Mesenchymal stem cell (in vitro differentiated cells and primary cell): ENCODE data around the gene FHL1.

Source experiments
- DNase-seq: peaks from one replicate; pipeline ENCODE4 v3.0.0-alpha.2; 2013
- H2AFZ ChIP-seq: one replicate; pipeline ENCODE4 v1.6.1; 2013; ENCODE audit warnings: low read depth, mild to moderate bottlenecking, control low read depth, inconsistent platforms, low read length, moderate library complexity
- H2AK5ac ChIP-seq: 2 replicates; pipeline ENCODE4 v1.6.1; 2013; ENCODE audit warnings: low read length, moderate library complexity, mild to moderate bottlenecking, inconsistent platforms; ENCODE audit not compliant: severe bottlenecking
- H2BK120ac ChIP-seq: one replicate; pipeline ENCODE4 v1.6.1; 2013; ENCODE audit warnings: low read depth, mild to moderate bottlenecking, inconsistent platforms, low read length, moderate library complexity
- H2BK12ac ChIP-seq, 2 experiments: one replicate each; pipeline ENCODE4 v1.6.1; 2013; ENCODE audit warnings: inconsistent platforms in 2 of 2, low read length in 2 of 2, mild to moderate bottlenecking in 2 of 2, moderate library complexity in 2 of 2, control low read depth in 1 of 2
- H2BK15ac ChIP-seq: one replicate; pipeline ENCODE4 v1.6.1; 2013; ENCODE audit warnings: mild to moderate bottlenecking, low read depth, inconsistent platforms; ENCODE audit not compliant: poor library complexity, severe bottlenecking
- H2BK5ac ChIP-seq: 2 replicates; pipeline ENCODE4 v1.6.1; 2013; ENCODE audit warnings: low read depth, mild to moderate bottlenecking, low read length, control low read depth, inconsistent platforms; ENCODE audit not compliant: poor library complexity, severe bottlenecking
- H3K14ac ChIP-seq, 2 experiments: one replicate each; pipeline ENCODE4 v1.6.1; 2013; ENCODE audit warnings: inconsistent platforms in 2 of 2, low read length in 2 of 2, control low read depth in 1 of 2, mild to moderate bottlenecking in 1 of 2, moderate library complexity in 1 of 2
- H3K18ac ChIP-seq, 2 experiments: one replicate each; pipeline ENCODE4 v1.6.1; 2013; ENCODE audit warnings: inconsistent platforms in 2 of 2, low read length in 2 of 2, control low read depth in 1 of 2, low read depth in 1 of 2, mild to moderate bottlenecking in 1 of 2
- H3K23ac ChIP-seq, 2 experiments: one replicate each; pipeline ENCODE4 v1.6.1; 2013; ENCODE audit warnings: inconsistent platforms in 2 of 2, low read length in 2 of 2, mild to moderate bottlenecking in 2 of 2, moderate library complexity in 2 of 2, control low read depth in 1 of 2
- H3K27ac ChIP-seq: 2 replicates; pipeline ENCODE4 v1.5.1; 2013; ENCODE audit warnings: mild to moderate bottlenecking, moderate library complexity, low read length, control low read depth, inconsistent platforms; ENCODE audit not compliant: poor library complexity, severe bottlenecking
- H3K27me3 ChIP-seq, 2 experiments: 2 replicates each; pipeline versions ENCODE4 v1.6.1 to v1.7.0; 2013; ENCODE audit warnings: low read length in 2 of 2, mild to moderate bottlenecking in 2 of 2, moderate library complexity in 2 of 2, control low read depth in 1 of 2, inconsistent platforms in 1 of 2; ENCODE audit not compliant: control insufficient read depth in 1 of 2, insufficient read depth in 1 of 2
- H3K36me3 ChIP-seq, 2 experiments: 2 replicates each; pipeline versions ENCODE4 v1.6.1 to v1.7.0; 2013; ENCODE audit warnings: low read length in 2 of 2, control low read depth in 1 of 2, inconsistent platforms in 1 of 2, low read depth in 1 of 2, mild to moderate bottlenecking in 1 of 2; ENCODE audit not compliant: insufficient read depth in 2 of 2, control insufficient read depth in 1 of 2
- H3K4ac ChIP-seq, 2 experiments: one replicate each; pipeline ENCODE4 v1.6.1; 2013; ENCODE audit warnings: inconsistent platforms in 2 of 2, low read length in 2 of 2, mild to moderate bottlenecking in 2 of 2, moderate library complexity in 2 of 2, control low read depth in 1 of 2, low read depth in 1 of 2
- H3K4me1 ChIP-seq: 2 replicates; pipeline ENCODE4 v1.6.1; 2013; ENCODE audit warnings: low read depth, low read length, control low read depth; ENCODE audit not compliant: control insufficient read depth, insufficient read depth
- H3K4me2 ChIP-seq: 2 replicates; pipeline ENCODE4 v1.6.1; 2013; ENCODE audit warnings: low read length, mild to moderate bottlenecking, inconsistent platforms; ENCODE audit not compliant: poor library complexity, severe bottlenecking
- H3K4me3 ChIP-seq, 2 experiments: 2 replicates each; pipeline versions ENCODE4 v1.5.1 to v1.7.0; 2013; ENCODE audit warnings: low read length in 2 of 2, mild to moderate bottlenecking in 2 of 2, control low read depth in 1 of 2, low read depth in 1 of 2; ENCODE audit not compliant: insufficient read depth in 1 of 2
- H3K79me1 ChIP-seq: replicated peaks from 2 replicates; pipeline ENCODE4 v1.6.1; 2013; ENCODE audit warnings: mild to moderate bottlenecking, control low read depth, low read length, inconsistent platforms; ENCODE audit not compliant: poor library complexity, severe bottlenecking
- H3K9ac ChIP-seq: 2 replicates; pipeline ENCODE4 v1.7.0; 2013; ENCODE audit warnings: mild to moderate bottlenecking, low read length, moderate library complexity
- H3K9me3 ChIP-seq: 2 replicates; pipeline ENCODE4 v1.7.0; 2013; ENCODE audit warnings: mild to moderate bottlenecking, low read length; ENCODE audit not compliant: control insufficient read depth
- H4K8ac ChIP-seq: one replicate; pipeline ENCODE4 v1.6.1; 2013; ENCODE audit warnings: inconsistent platforms, mild to moderate bottlenecking, low read length, moderate library complexity
- H4K91ac ChIP-seq: one replicate; pipeline ENCODE4 v1.6.1; 2013; ENCODE audit warnings: mild to moderate bottlenecking, low read length, inconsistent platforms
- WGBS: methylation state at CpG from one replicate; pipeline ENCODE4 v1.1.7; 2013; ENCODE audit warnings: mixed read lengths; 5-methylcytosine and 5-hydroxymethylcytosine counted together

Gene FHL1

GRCh38 chrX:136211766-136212556 is 64.6 kb downstream of the FHL1 start:
- Histone ChIP-seq H3K36me3 (peaks cover 31 to 33% of the 10 kb centered on the region in 2 experiments), H3K79me1 (peaks cover 9% of the 10 kb centered on the region), H3K9me3 (no peaks in the 10 kb centered on the region), H2AFZ (no peak overlapping the region), H3K27ac (peak overlapping the region; percentile 42), H3K4me1 (peaks cover 26% of the 10 kb centered on the region), H3K27me3 (peaks cover 0 to 26% of the 10 kb centered on the region in 2 experiments), H4K8ac (peak overlapping the region; percentile 71), H4K91ac (peak overlapping the region; percentile 54), H3K23ac (no peak overlapping the region), H3K9ac (no peak overlapping the region), H2AK5ac (peak overlapping the region; percentile 96), H2BK12ac (peak overlapping the region in 1 of 2 experiments; percentile 57), H2BK15ac (no peak overlapping the region), H2BK5ac (peak overlapping the region; percentile 53), H3K4ac (no peak overlapping the region), H3K4me3 (no peak overlapping the region), H3K18ac (peak overlapping the region; percentile 11 to 62), H3K14ac (peak overlapping the region in 1 of 2 experiments; percentile 11), H2BK120ac (peak overlapping the region; percentile 49), H3K4me2 (no peak overlapping the region)
- 77% methylated on average over 10 of the region's 11 CpGs for WGBS
- no peak for DNase-seq

- Histone ChIP-seq H3K27ac (no peak overlapping the region), H3K18ac (peak overlapping the region; percentile 6 to 62), H2BK120ac (peak overlapping the region; percentile 49), H4K91ac (peak overlapping the region; percentile 83), H2AK5ac (peak overlapping the region; percentile 96), H3K4me1 (peaks cover 26% of the 10 kb centered on the region), H2AFZ (no peak overlapping the region), H3K36me3 (peaks cover 24 to 33% of the 10 kb centered on the region in 2 experiments), H3K4me2 (no peak overlapping the region), H4K8ac (peak overlapping the region; percentile 37), H2BK15ac (no peak overlapping the region), H2BK12ac (peak overlapping the region; percentile 54 to 73), H3K9ac (no peak overlapping the region), H3K4ac (no peak overlapping the region), H3K4me3 (no peak overlapping the region), H3K9me3 (no peaks in the 10 kb centered on the region), H2BK5ac (peak overlapping the region; percentile 9), H3K27me3 (peaks cover 0 to 25% of the 10 kb centered on the region in 2 experiments), H3K23ac (no peak overlapping the region), H3K14ac (peak overlapping the region in 1 of 2 experiments; percentile 11), H3K79me1 (peaks cover 6% of the 10 kb centered on the region)
- DNase-seq = no peak
- WGBS = 92% methylated on average over 17 of the region's 17 CpGs
These were observed 65.3 kb downstream of the FHL1 start for GRCh38 chrX:136212557-136213111.

GRCh38 chrX:136214551-136214950 is 67.2 kb downstream of the FHL1 start:
- peaks cover 2% of the 10 kb centered on the region for H3K79me1 ChIP-seq
- no peak overlapping the region for H4K8ac ChIP-seq
- H2BK15ac ChIP-seq = no peak overlapping the region
- DNase-seq = peak; percentile 89
- no peak overlapping the region for H3K4ac ChIP-seq
- no peak overlapping the region for H2BK5ac ChIP-seq
- peaks cover 17 to 37% of the 10 kb centered on the region in 2 experiments for H3K36me3 ChIP-seq
- H3K4me3 ChIP-seq = no peak overlapping the region
- peak overlapping the region; percentile 72 for H3K9ac ChIP-seq
- H4K91ac ChIP-seq = no peak overlapping the region
- H3K4me1 ChIP-seq = peaks cover 23% of the 10 kb centered on the region
- no peak overlapping the region for H2BK12ac ChIP-seq
- WGBS = 2% methylated on average over 5 of the region's 7 CpGs
- no peaks in the 10 kb centered on the region for H3K9me3 ChIP-seq
- H3K18ac ChIP-seq = peak overlapping the region in 1 of 2 experiments; percentile 3
- no peak overlapping the region for H3K4me2 ChIP-seq
- H3K27ac ChIP-seq = peak overlapping the region; percentile 99
- no peak overlapping the region for H3K23ac ChIP-seq
- no peak overlapping the region for H3K14ac ChIP-seq
- no peak overlapping the region for H2BK120ac ChIP-seq
- H3K27me3 ChIP-seq = peaks cover 0 to 18% of the 10 kb centered on the region in 2 experiments
- no peak overlapping the region for H2AFZ ChIP-seq
- H2AK5ac ChIP-seq = no peak overlapping the region

GRCh38 chrX:136215559-136215958 is 68.2 kb downstream of the FHL1 start:
- no peak overlapping the region for H2AFZ ChIP-seq
- no peak overlapping the region for H2BK120ac ChIP-seq
- no peak overlapping the region for H3K18ac ChIP-seq
- DNase-seq = peak; percentile 52
- H2BK12ac ChIP-seq = no peak overlapping the region
- peaks cover 0 to 11% of the 10 kb centered on the region in 2 experiments for H3K27me3 ChIP-seq
- no peak overlapping the region for H4K8ac ChIP-seq
- H3K9ac ChIP-seq = peak overlapping the region; percentile 46
- H2BK15ac ChIP-seq = no peak overlapping the region
- no peaks in the 10 kb centered on the region for H3K9me3 ChIP-seq
- no peak overlapping the region for H3K4ac ChIP-seq
- peak overlapping the region; percentile 99 for H3K27ac ChIP-seq
- H3K14ac ChIP-seq = no peak overlapping the region
- H3K23ac ChIP-seq = no peak overlapping the region
- peaks cover 20% of the 10 kb centered on the region for H3K4me1 ChIP-seq
- H2AK5ac ChIP-seq = no peak overlapping the region
- no peak overlapping the region for H3K4me2 ChIP-seq
- H4K91ac ChIP-seq = no peak overlapping the region
- H3K36me3 ChIP-seq = peaks cover 22 to 46% of the 10 kb centered on the region in 2 experiments
- H3K4me3 ChIP-seq = no peak overlapping the region
- H2BK5ac ChIP-seq = no peak overlapping the region
- H3K79me1 ChIP-seq = peaks cover 2% of the 10 kb centered on the region
